GM23338 (cell line): ENCODE measurements around the gene SLC22A5. TPM values are rescaled to one million over a fixed set of nuclear protein-coding genes. Genes with fewer than 3 reads are reported as not detected.

Experiments used
- ATAC-seq: fragments of 200-7000 bp; cut with Tn5 transposase; 3 replicates; pipeline ENCODE4 v1.9.1; 2020
- DNase-seq: peaks from one replicate; pipeline ENCODE4 v3.0.0-alpha.2; 2015; ENCODE audit warnings: low spot score
- H2AFZ ChIP-seq: fragments of 200-600 bp; sonication (generic); 2 replicates; pipeline ENCODE4 v1.8.0; 2016; ENCODE audit warnings: antibody characterized with exemption, mild to moderate bottlenecking, moderate library complexity
- H3F3A ChIP-seq: fragments of 200-600 bp; sonication (generic); replicated peaks from 2 replicates; pipeline ENCODE4 v1.8.0; 2017; ENCODE audit warnings: antibody characterized with exemption, mixed run types, low read depth
- H3K27ac ChIP-seq: fragments of 200-600 bp; sonication (generic); 2 replicates; pipeline ENCODE4 v1.6.1; 2016; ENCODE audit warnings: low read depth
- H3K27me3 ChIP-seq: fragments of 200-600 bp; sonication (generic); 2 replicates; pipeline ENCODE4 v1.8.0; 2016; ENCODE audit warnings: mild to moderate bottlenecking, mixed run types, moderate library complexity; ENCODE audit not compliant: insufficient read depth
- H3K36me3 ChIP-seq: fragments of 200-600 bp; sonication (generic); 2 replicates; pipeline ENCODE4 v1.8.0; 2016; ENCODE audit warnings: mild to moderate bottlenecking; ENCODE audit not compliant: insufficient read depth
- H3K4me1 ChIP-seq: fragments of 200-600 bp; sonication (generic); 2 replicates; pipeline ENCODE4 v1.8.0; 2016; ENCODE audit warnings: mild to moderate bottlenecking, moderate library complexity; ENCODE audit not compliant: insufficient read depth
- H3K4me2 ChIP-seq: fragments of 200-600 bp; sonication (generic); 2 replicates; pipeline ENCODE4 v1.7.1; 2017; ENCODE audit warnings: mixed run types
- H3K4me3 ChIP-seq: fragments of 200-600 bp; sonication (generic); 2 replicates; pipeline ENCODE4 v1.6.1; 2016; ENCODE audit warnings: mixed run types
- H3K79me2 ChIP-seq: fragments of 200-600 bp; sonication (generic); replicated peaks from 2 replicates; pipeline ENCODE4 v1.8.0; 2017; ENCODE audit warnings: mild to moderate bottlenecking; ENCODE audit not compliant: insufficient read depth
- H3K9me2 ChIP-seq: fragments of 200-600 bp; sonication (generic); 2 replicates; pipeline ENCODE4 v1.8.0; 2017; ENCODE audit not compliant: insufficient read depth
- H4K20me1 ChIP-seq: fragments of 200-600 bp; sonication (generic); replicated peaks from 2 replicates; pipeline ENCODE4 v1.8.0; 2017; ENCODE audit warnings: mild to moderate bottlenecking; ENCODE audit not compliant: insufficient read depth
- H3K27ac Mint-ChIP-seq: 2 replicates; pipeline ENCODE4 v1.8.0; 2020; ENCODE audit warnings: inconsistent platforms, mild to moderate bottlenecking, moderate library complexity, mixed read lengths
- H3K27me3 Mint-ChIP-seq: 3 replicates; pipeline ENCODE4 v1.8.0; 2022; ENCODE audit warnings: low read depth, mild to moderate bottlenecking, moderate library complexity, mixed read lengths, inconsistent platforms; ENCODE audit not compliant: insufficient read depth, poor library complexity
- H3K36me3 Mint-ChIP-seq: 3 replicates; pipeline ENCODE4 v1.8.0; 2021; ENCODE audit warnings: low read depth, mild to moderate bottlenecking, inconsistent platforms, moderate library complexity, mixed read lengths
- H3K4me1 Mint-ChIP-seq: 3 replicates; pipeline ENCODE4 v1.8.0; 2020; ENCODE audit warnings: mild to moderate bottlenecking, inconsistent platforms, mixed read lengths
- H3K4me3 Mint-ChIP-seq: 3 replicates; pipeline ENCODE4 v1.8.0; 2021; ENCODE audit warnings: moderate library complexity, mild to moderate bottlenecking, inconsistent platforms, mixed read lengths
- H3K9me3 Mint-ChIP-seq: 3 replicates; pipeline ENCODE4 v1.8.0; 2020; ENCODE audit warnings: moderate library complexity, mild to moderate bottlenecking, inconsistent platforms, mixed read lengths
- ETS1 ChIP-seq: IDR thresholded peaks from 2 replicates; pipeline ENCODE4 v1.6.1; 2016; ENCODE audit warnings: antibody characterized with exemption
- EZH2 ChIP-seq: fragments of 200-600 bp; sonication (generic); IDR thresholded peaks from one replicate; pipeline ENCODE4 v1.8.0; 2017; ENCODE audit warnings: antibody characterized with exemption, mild to moderate bottlenecking, low read depth; ENCODE audit not compliant: unreplicated experiment
- JUNB ChIP-seq: IDR thresholded peaks from one replicate; pipeline ENCODE4 v1.6.1; 2016; ENCODE audit warnings: antibody characterized with exemption; ENCODE audit not compliant: unreplicated experiment
- NANOG ChIP-seq: IDR thresholded peaks from 2 replicates; pipeline ENCODE4 v1.6.1; 2016; ENCODE audit warnings: antibody characterized with exemption, borderline replicate concordance
- STAT1 ChIP-seq: IDR thresholded peaks from one replicate; pipeline ENCODE4 v1.6.1; 2016; ENCODE audit warnings: antibody characterized with exemption; ENCODE audit not compliant: unreplicated experiment
- ZNF114 ChIP-seq: fragments of 250-450 bp; sonication (Bioruptor Pico); IDR thresholded peaks from 2 replicates; pipeline ENCODE4 v1.5.0; 2020; ENCODE audit warnings: mild to moderate bottlenecking, moderate library complexity
- ZNF331 ChIP-seq: fragments of 250-450 bp; sonication (Bioruptor Pico); IDR thresholded peaks from 2 replicates; pipeline ENCODE4 v1.5.0; 2020; ENCODE audit warnings: low read depth, mild to moderate bottlenecking, moderate library complexity
- ZNF462 ChIP-seq: fragments of 250-450 bp; sonication (Bioruptor Pico); IDR thresholded peaks from 2 replicates; pipeline ENCODE4 v1.5.0; 2020; ENCODE audit warnings: mild to moderate bottlenecking, moderate library complexity
- polyA plus RNA-seq: library from polyadenylated mRNA; unstranded; fragments of >200 nt; fragmentation: Nextera tagmentation; extraction: Ambion mirVana; gene quantifications from 2 replicates; pipeline ENCODE4 v1.2.1, GENCODE V29; 2016
- total RNA-seq: library from RNA; depleted of rRNA; stranded (reverse); fragments of >200 nt; shearing (Covaris generic); gene quantifications from 2 replicates; pipeline ENCODE4 v1.2.3, GENCODE V29; 2014

SLC22A5 gene
- total and polyA plus RNA-seq, 2 experiments from 2014 or later, result 1.9 to 2.4 TPM

GRCh38 chr5:132339502-132339901 lies 30.0 kb upstream of the SLC22A5 start (continued):
- no peak for TF ChIP-seq ETS1
- no peak for TF ChIP-seq ZNF114 (CRISPR knock-in tag)
- TF ChIP-seq JUNB, result no peak
- TF ChIP-seq NANOG, result no peak

GRCh38 chr5:132342291-132343180 lies 27.0 kb upstream of the SLC22A5 start:
- Mint-ChIP-seq H3K27me3 (peaks cover 4% of the 10 kb centered on the region), H3K27ac (no peak overlapping the region), H3K4me3 (no peak overlapping the region), H3K4me1 (peaks cover 9% of the 10 kb centered on the region; the same call in 1 of the 3 replicates), H3K9me3 (peaks cover 22% of the 10 kb centered on the region), H3K36me3 (peaks cover 12% of the 10 kb centered on the region; the same call in 2 of the 3 replicates)
- Histone ChIP-seq H3K4me2 (no peak overlapping the region), H3K27me3 (no peaks in the 10 kb centered on the region), H3K9me2 (no peaks in the 10 kb centered on the region), H3K4me1 (no peaks in the 10 kb centered on the region), H4K20me1 (no peaks in the 10 kb centered on the region), H3K4me3 (no peak overlapping the region), H3K79me2 (no peaks in the 10 kb centered on the region), H2AFZ (no peak overlapping the region), H3F3A (no peaks in the 10 kb centered on the region), H3K27ac (no peak overlapping the region), H3K36me3 (no peaks in the 10 kb centered on the region; the same call in 1 of the 2 replicates)
- ATAC-seq (no peak), DNase-seq (no peak)
- TF ChIP-seq EZH2 (no peak), STAT1 (no peak), ZNF114 (CRISPR knock-in tag) (no peak), JUNB (no peak), ETS1 (no peak), ZNF331 (CRISPR knock-in tag) (no peak)

- no peaks in the 10 kb centered on the region for H4K20me1 ChIP-seq
- Mint-ChIP-seq H3K4me1 (no peaks in the 10 kb centered on the region; the same call in 2 of the 3 replicates), H3K27ac (no peak overlapping the region), H3K4me3 (no peak overlapping the region), H3K9me3 (peaks cover 29% of the 10 kb centered on the region), H3K27me3 (peaks cover 4% of the 10 kb centered on the region), H3K36me3 (peaks cover 25% of the 10 kb centered on the region)
- no peaks in the 10 kb centered on the region for H3K79me2 ChIP-seq
- no peak overlapping the region for H3K27ac ChIP-seq
- H3K4me1 ChIP-seq, result no peaks in the 10 kb centered on the region
- H2AFZ ChIP-seq, result no peak overlapping the region
- DNase-seq (no peak), ATAC-seq (no peak)
- no peaks in the 10 kb centered on the region for H3F3A ChIP-seq
- no peaks in the 10 kb centered on the region for H3K27me3 ChIP-seq
- no peaks in the 10 kb centered on the region; the same call in 1 of the 2 replicates for H3K36me3 ChIP-seq
- H3K4me3 ChIP-seq, result no peak overlapping the region
- H3K9me2 ChIP-seq, result no peaks in the 10 kb centered on the region
- H3K4me2 ChIP-seq, result no peak overlapping the region
- TF ChIP-seq NANOG, result no peak
- no peak for TF ChIP-seq EZH2
- no peak for TF ChIP-seq ZNF462 (CRISPR knock-in tag)
- no peak for TF ChIP-seq JUNB
Measured at GRCh38 chr5:132344775-132345514, 24.6 kb upstream of the SLC22A5 start.
